ENCODE data around the gene EPS8L2.
"Not testable (repeated sequence)": the region's sequence is repeated elsewhere in the genome, so short reads cannot be mapped to it uniquely, and the experiment has no call there.

EPS8L2 gene

DNA sequence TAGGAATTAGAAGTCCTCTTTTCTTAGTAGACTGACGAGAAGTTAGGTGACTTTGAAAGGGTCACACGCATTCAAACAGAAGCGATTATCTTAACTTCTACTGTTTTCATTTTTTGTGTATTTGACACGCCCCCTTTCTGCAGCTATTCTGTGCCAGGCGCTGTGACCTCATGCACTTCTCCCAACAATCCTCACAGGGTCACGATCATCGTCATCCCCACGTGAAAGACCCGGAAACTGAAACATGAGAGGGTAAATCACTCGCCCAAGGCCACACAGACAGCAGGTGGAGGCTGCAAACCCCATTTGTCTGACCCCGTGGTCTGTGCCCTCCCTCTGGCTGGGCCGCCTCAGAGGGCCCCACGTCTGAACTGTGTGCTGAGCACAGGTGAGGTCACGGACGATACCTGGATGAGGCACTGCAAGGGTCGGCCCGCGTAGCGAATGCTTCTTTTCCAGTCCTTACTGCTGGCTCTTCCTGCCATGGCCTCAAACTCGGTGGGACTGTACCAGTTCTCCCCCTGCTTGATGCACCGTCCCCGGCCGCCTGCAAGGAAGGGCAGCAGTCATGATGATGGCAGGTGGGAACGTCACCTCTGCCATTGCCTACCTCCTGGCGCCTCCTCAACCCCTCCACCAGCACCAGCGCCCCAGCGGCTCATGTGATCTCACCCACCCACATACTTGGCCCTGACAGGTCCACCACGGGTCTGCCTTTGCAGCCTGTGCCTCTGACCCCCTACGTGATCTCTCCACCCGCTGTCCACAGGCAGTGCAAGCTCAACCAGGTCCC is 19.4 kb upstream of the EPS8L2 start:
- Histone ChIP-seq H3K9ac (no peak overlapping the region), H4K20me1 (ENCODE audit: insufficient read depth) (no peaks in the 10 kb centered on the region), H3K4me2 (no peak overlapping the region), H3K27me3 (ENCODE audit: insufficient read depth, low read depth) (no peaks in the 10 kb centered on the region), H3K4me3 (IDR thresholded peaks at IDR 0.05; ENCODE audit: insufficient read depth, low read depth, low read length) (no peak overlapping the region), H3K36me3 (ENCODE audit: insufficient read depth) (no peaks in the 10 kb centered on the region; the same call in 1 of the 2 replicates), H2AFZ (ENCODE audit: low read depth) (no peak overlapping the region), H3K79me2 (ENCODE audit: insufficient read depth, low read depth) (peaks cover 17% of the 10 kb centered on the region; the same call in 1 of the 2 replicates), H3K27ac (no peak overlapping the region), H3K4me1 (ENCODE audit: low read depth, poor library complexity, severe bottlenecking) (peaks cover 9% of the 10 kb centered on the region)
- TF ChIP-seq, protein P1, sequence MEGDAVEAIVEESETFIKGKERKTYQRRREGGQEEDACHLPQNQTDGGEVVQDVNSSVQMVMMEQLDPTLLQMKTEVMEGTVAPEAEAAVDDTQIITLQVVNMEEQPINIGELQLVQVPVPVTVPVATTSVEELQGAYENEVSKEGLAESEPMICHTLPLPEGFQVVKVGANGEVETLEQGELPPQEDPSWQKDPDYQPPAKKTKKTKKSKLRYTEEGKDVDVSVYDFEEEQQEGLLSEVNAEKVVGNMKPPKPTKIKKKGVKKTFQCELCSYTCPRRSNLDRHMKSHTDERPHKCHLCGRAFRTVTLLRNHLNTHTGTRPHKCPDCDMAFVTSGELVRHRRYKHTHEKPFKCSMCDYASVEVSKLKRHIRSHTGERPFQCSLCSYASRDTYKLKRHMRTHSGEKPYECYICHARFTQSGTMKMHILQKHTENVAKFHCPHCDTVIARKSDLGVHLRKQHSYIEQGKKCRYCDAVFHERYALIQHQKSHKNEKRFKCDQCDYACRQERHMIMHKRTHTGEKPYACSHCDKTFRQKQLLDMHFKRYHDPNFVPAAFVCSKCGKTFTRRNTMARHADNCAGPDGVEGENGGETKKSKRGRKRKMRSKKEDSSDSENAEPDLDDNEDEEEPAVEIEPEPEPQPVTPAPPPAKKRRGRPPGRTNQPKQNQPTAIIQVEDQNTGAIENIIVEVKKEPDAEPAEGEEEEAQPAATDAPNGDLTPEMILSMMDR (conservative IDR thresholded peaks at IDR 0.05; ENCODE audit: low read depth, low read length): no peak

DNA sequence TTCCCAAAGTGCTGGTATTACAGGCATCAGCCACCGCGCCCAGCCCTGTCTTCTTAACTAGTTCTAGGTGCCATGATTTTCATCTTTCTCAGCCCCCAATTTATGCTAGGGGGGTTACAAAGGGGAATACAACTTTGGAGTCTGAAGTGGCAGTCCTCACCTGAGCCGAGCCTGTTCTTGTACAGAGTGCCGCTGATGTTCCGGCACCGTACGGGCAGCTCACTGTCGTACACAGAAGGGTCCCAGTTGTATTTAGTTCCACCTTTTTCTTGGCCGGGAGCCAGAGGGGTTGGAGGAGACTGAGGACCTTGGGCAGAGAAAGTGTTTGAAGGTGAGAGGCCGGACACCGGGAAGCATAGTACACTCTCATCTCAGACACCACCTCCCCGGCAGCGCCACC is 18.3 kb upstream of the EPS8L2 start:
- H3K27me3 ChIP-seq (ENCODE audit: insufficient read depth, low read depth): no peaks in the 10 kb centered on the region
- no peak overlapping the region for H3K4me3 ChIP-seq (IDR thresholded peaks at IDR 0.05; ENCODE audit: insufficient read depth, low read depth, low read length)
- no peak overlapping the region for H3K9ac ChIP-seq
- no peak overlapping the region for H3K4me2 ChIP-seq
- H3K27ac ChIP-seq: no peak overlapping the region
- TF ChIP-seq, protein P1 (conservative IDR thresholded peaks at IDR 0.05; ENCODE audit: low read depth, low read length): no peak
- peaks cover 28% of the 10 kb centered on the region; the same call in 1 of the 2 replicates for H3K79me2 ChIP-seq (ENCODE audit: insufficient read depth, low read depth)
- no peaks in the 10 kb centered on the region; the same call in 1 of the 2 replicates for H3K36me3 ChIP-seq (ENCODE audit: insufficient read depth)
- H3K4me1 ChIP-seq (ENCODE audit: low read depth, poor library complexity, severe bottlenecking): peaks cover 9% of the 10 kb centered on the region
- H4K20me1 ChIP-seq (ENCODE audit: insufficient read depth): no peaks in the 10 kb centered on the region
- H2AFZ ChIP-seq (ENCODE audit: low read depth): no peak overlapping the region

DNA sequence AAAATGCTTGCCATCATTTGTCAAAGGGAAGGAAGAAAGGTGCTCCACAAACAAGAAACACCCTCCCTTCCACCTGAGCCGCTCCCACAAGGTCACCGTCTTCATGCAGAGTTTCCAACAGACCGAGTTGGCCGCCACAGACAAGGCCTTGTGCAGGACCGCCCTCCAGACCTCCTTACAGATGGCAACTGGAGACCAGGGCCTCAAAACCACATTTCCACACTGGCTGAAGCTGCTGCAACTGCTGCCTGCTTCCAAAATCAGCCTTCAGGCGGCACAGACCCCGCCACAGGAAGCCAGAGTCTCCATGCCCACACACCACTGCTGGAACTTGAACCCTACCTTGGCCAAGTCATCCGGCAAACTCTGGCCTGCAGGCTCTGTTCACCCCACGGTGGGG is 17.4 kb upstream of the EPS8L2 start:
- H2AFZ ChIP-seq (ENCODE audit: low read depth): no peak overlapping the region
- TF ChIP-seq, protein P1 (conservative IDR thresholded peaks at IDR 0.05; ENCODE audit: low read depth, low read length): no peak
- H3K4me1 ChIP-seq (ENCODE audit: low read depth, poor library complexity, severe bottlenecking): peaks cover 18% of the 10 kb centered on the region
- H3K4me3 ChIP-seq (IDR thresholded peaks at IDR 0.05; ENCODE audit: insufficient read depth, low read depth, low read length): no peak overlapping the region
- H3K4me2 ChIP-seq: no peak overlapping the region
- no peaks in the 10 kb centered on the region; the same call in 1 of the 2 replicates for H3K36me3 ChIP-seq (ENCODE audit: insufficient read depth)
- no peaks in the 10 kb centered on the region for H4K20me1 ChIP-seq (ENCODE audit: insufficient read depth)
- H3K27me3 ChIP-seq (ENCODE audit: insufficient read depth, low read depth): no peaks in the 10 kb centered on the region
- peaks cover 38% of the 10 kb centered on the region for H3K79me2 ChIP-seq (ENCODE audit: insufficient read depth, low read depth)
- H3K27ac ChIP-seq: no peak overlapping the region
- no peak overlapping the region for H3K9ac ChIP-seq

DNA sequence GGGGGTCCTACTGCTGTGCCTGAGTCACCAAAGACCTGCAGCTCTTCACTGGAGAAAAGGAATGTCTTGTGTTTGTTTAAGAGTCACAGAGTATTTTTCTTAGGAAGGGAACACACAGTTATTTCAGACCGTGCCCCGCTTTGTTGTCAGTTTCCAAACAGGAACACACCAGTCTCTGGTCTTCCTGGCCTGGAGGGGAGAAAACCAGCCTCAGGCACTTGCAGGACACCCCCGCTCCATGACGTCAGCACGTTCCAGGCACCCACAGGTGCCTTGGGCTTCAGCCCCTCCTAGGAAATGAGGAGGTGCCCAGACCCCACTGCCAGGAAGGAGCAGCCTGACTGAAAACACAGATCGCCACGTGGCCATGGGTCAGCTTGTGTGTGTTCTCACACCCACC is 16.4 kb upstream of the EPS8L2 start:
- no peak overlapping the region for H3K4me3 ChIP-seq (IDR thresholded peaks at IDR 0.05; ENCODE audit: insufficient read depth, low read depth, low read length)
- TF ChIP-seq, protein P1 (conservative IDR thresholded peaks at IDR 0.05; ENCODE audit: low read depth, low read length): no peak
- no peak overlapping the region for H3K9ac ChIP-seq
- no peak overlapping the region for H2AFZ ChIP-seq (ENCODE audit: low read depth)
- no peaks in the 10 kb centered on the region; the same call in 1 of the 2 replicates for H3K36me3 ChIP-seq (ENCODE audit: insufficient read depth)
- H3K27me3 ChIP-seq (ENCODE audit: insufficient read depth, low read depth): no peaks in the 10 kb centered on the region
- no peak overlapping the region for H3K27ac ChIP-seq
- no peaks in the 10 kb centered on the region for H4K20me1 ChIP-seq (ENCODE audit: insufficient read depth)
- peaks cover 43% of the 10 kb centered on the region for H3K79me2 ChIP-seq (ENCODE audit: insufficient read depth, low read depth)
- H3K4me1 ChIP-seq (ENCODE audit: low read depth, poor library complexity, severe bottlenecking): peaks cover 21% of the 10 kb centered on the region
- H3K4me2 ChIP-seq: no peak overlapping the region

DNA sequence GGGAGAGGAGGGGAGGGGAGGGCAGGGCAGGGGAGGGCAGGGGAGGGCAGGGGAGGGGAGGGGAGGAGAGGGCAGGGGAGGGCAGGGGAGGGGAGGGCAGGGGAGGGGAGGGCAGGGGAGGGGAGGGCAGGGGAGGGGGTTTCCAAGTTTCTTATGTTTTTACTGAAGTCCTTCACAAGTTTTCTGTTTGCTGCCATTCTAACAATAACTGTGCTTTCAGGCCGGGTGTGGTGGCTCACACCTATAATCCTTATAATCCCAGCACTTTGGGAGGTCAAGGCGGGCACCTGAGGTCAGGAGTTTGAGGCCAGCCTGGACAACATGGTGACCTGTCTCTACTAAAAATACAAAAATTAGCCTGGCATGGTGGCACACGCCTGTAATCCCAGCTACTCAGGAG is 15.8 kb upstream of the EPS8L2 start:
- H3K27ac ChIP-seq; H4K20me1 ChIP-seq (ENCODE audit: insufficient read depth); H3K36me3 ChIP-seq (ENCODE audit: insufficient read depth); H3K4me3 ChIP-seq (IDR thresholded peaks at IDR 0.05; ENCODE audit: insufficient read depth, low read depth, low read length); H3K9ac ChIP-seq; H3K4me2 ChIP-seq; H3K27me3 ChIP-seq (ENCODE audit: insufficient read depth, low read depth); H2AFZ ChIP-seq (ENCODE audit: low read depth): not testable (repeated sequence)
- H3K79me2 ChIP-seq (ENCODE audit: insufficient read depth, low read depth): peaks cover 43% of the 10 kb centered on the region
- peaks cover 21% of the 10 kb centered on the region for H3K4me1 ChIP-seq (ENCODE audit: low read depth, poor library complexity, severe bottlenecking)
